ENCODE measurements around the gene BHLHE23.

The BHLHE23 gene

DNA sequence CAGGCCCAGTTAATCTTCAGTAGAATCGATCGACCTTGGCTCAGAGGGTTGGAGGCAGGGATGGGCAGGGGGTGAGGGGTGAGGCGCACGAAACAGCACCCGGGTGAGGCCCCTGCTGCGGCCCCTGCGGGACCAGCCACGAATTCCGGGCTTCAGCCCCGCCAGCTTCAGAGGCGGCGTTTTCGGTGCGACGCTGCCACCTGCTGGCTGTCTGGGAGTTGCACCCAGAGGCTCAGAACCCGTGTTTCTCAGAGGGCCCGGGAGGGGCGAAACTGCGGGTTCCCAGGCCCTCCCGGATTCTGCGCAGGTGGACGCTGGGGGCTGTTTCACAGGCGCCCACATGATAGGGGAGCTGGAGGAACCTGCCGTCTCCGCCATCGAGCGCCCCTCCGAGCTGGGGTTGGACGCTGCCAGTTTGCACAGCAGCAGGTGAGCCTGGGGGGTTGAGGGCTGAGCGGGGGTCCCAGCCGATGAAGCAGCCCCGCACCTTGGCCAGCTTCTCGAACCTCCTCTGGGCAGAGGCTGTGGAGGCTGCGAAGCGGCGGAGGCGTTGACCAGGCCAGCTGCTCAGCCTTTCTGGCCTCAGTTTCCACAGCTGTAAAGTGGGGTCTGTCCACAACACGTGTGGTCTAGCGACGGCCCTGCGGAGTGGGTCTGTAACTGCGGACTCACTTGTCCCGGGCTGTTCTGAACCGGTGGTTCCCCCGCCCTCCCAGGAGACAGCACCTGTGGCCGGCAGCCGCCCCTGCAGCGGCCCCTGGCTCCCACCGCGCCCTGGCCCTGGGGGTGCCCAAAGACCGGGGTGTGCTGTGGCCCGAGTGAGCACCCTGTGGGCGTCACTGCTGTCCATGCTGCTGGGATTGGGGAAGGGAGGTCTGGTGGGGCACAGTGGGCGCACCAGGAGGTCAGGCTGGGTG, 2.5 kb upstream of the BHLHE23 start:
- DNase-seq (ENCODE audit: low spot score): peak; percentile 61

- no peak for DNase-seq (ENCODE audit: low spot score)
These were observed 1.8 kb upstream of the BHLHE23 start for GRCh38 chr20:63008541-63009044.

DNA sequence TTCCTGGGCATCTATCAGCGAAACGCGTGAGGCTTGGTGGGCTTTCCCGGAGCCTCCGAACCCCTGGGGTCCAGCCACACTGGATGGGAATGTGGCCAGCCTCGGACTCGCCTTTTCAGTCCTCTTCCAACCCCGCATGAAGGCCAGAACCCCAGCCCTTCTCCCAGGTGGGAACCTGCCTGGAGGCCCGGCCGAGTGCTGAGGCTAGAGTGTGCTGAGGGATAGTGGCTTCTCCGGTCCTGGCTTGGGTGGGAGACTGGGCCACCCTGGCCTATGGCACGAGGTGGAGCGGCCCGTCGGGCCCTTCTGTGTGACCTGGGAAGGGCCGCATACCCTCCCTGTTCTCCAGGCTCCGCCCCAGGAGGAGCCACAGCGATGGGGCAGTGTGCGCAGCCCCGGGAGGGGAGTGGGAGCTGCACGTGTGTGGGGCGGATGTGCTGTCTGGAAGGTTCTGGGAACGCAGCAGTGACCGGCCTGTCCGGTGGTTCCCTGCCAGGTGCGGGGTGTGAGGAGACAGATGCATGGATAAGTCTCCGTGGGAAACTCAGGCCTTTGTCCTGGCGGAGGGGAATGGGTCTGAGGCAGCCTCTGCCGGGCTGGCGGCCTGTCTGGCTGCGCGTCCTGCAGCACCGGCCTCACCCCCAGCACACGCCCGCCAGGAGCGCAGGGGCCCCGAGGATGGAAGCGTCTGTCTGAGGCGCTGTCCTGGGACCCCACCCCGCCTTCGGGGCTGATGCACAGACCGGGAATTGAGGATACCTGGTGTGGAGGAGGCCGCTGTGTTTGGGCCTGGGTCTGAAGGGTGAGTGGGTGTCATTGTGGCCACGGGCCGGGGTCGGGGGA, 1.1 kb upstream of the BHLHE23 start:
- DNase-seq (ENCODE audit: low spot score): no peak

DNA sequence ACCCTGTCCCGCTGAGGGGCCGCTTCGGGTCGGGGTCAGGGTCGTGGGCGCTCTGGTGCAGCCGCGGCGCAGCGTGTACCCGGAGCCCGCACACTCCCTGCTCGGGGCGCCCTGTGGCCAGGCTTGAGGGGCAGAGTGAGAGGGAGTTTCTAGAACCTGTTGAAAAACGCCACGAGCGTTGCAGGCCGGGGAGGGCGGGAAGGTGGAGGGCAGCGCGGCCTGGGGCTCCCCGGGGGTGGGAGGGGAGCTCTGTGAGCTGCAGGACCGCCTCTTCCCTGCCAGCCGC, 539 bp upstream of the BHLHE23 start:
- no peak for DNase-seq (ENCODE audit: low spot score)

DNA sequence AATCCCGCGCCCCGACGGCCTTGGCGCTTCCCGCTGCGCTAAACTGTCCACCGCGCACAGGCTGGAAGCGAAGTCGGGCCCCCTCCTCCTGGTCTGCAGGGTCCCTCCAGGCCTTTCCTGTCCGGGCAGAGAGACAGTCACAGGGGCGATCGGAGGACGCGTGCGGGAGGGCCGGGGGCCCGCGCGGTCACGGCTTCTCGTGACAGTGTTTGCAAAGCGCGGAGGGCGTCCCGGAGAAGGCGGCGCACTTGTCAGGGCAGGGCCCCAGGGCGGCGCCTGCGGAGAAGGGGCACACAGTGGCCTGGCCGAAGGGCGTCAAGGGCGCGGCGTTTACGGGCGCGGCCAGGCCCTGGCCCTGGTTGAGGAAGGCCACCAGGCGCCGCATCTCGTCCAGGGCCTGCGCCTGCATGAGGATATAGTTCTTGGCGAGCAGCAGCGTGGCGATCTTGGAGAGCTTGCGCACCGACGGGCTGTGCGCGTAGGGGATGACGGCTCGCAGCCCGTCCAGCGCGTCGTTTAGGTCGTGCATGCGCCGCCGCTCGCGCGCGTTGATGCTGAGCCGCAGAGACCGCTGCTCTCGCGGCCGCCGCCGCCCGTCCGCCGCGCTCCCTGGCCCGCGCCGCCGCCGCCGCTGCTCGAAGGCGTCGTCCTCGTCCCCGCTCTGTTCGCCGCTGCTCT, 763 bp downstream of the BHLHE23 start:
- no peak for DNase-seq (ENCODE audit: low spot score)

DNA sequence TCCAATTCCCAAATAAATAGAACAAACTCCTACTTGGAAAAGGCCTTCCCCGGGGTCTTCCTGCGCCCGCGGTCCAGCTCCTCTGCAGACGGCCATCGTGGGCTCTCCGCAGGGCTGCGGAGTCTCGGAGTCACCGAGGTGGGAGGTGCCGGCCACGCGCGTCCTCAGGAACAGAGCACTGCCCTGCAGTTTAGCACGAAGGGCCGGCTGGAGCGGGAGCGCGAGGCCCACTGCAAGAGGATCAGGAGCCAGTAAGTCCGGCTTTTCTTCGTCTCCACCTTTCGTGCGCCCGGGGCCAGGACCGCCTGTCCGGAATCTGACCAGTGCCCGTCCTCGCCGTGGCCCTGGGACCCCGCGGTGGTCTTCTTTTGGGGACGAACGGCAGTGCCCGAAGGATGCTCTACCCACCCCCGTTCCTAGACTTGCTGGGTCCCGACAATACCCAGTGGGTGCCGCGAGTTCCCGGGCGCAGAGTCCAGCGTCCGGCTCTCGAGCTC, 1.4 kb downstream of the BHLHE23 start:
- DNase-seq (ENCODE audit: low spot score): no peak

- no peak for DNase-seq (ENCODE audit: low spot score)
These were observed 2.0 kb downstream of the BHLHE23 start for GRCh38 chr20:63004607-63005364.

DNA sequence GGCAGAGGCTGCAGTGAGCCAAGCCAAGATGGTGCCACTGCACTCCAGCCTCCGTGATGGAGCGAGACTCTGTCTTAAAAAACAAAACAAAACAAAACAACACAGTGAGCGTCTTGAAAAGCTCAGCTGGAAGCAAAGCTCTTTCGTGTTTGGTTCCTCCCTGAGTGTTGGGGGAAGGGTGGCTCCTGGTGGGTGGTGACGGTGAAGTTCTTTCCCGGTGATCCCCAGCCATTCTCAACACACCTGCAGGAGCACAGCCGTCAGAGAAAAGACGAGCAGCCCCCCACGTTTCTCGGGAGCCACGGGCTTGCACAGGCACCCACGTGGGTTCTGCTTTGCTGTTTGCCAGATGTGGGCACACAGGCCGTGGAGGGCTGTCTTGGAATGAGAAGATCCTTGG, 3.2 kb downstream of the BHLHE23 start:
- DNase-seq (ENCODE audit: low spot score): no peak

DNA sequence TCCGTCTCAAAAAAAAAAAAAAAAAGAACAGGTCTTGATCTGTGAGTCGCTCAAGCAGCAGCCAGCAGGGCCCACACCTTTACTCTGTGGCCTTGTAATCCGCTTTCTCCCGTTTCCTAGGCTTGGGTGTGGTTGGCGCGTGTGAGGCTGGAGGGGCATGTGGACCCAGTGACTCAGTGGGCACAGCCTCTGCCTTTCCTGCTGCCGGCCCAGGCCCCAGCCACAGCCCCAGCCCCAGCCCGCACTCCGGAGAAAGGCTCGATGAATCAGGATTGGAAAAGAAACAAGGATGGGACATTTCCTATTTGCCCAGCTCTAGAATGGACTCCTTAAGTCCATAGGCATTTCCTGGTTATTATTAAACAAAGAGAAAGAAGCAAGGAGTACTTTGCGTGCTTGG, 4.3 kb downstream of the BHLHE23 start:
- no peak for DNase-seq (ENCODE audit: low spot score)

GRCh38 chr20:63000958-63001357, 5.8 kb downstream of the BHLHE23 start:
- DNase-seq (ENCODE audit: low spot score): no peak

GRCh38 chr20:63000036-63000435, 6.7 kb downstream of the BHLHE23 start:
- DNase-seq (ENCODE audit: low spot score): no peak

- DNase-seq (ENCODE audit: low spot score): no peak
These were observed 7.2 kb downstream of the BHLHE23 start for GRCh38 chr20:62999580-62999979.

DNA sequence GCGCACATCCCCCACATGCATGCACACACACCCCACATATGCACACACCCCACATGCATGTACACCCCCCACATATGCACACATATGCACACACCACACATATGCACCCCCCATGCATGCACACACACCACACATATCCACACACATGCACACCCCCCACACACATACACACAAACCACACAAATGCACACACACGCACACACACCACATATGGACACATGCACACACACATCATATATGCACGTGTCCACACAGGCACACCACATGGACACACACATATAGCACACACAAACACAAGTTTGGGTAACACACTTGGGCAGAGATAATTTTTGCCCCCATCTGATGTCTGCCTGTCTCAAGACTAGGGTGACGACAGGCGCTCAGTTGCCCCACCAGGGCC, 8.3 kb downstream of the BHLHE23 start:
- no peak for DNase-seq (ENCODE audit: low spot score)

- no peak for DNase-seq (ENCODE audit: low spot score)
These were observed 9.2 kb downstream of the BHLHE23 start for GRCh38 chr20:62997417-62998035.

DNA sequence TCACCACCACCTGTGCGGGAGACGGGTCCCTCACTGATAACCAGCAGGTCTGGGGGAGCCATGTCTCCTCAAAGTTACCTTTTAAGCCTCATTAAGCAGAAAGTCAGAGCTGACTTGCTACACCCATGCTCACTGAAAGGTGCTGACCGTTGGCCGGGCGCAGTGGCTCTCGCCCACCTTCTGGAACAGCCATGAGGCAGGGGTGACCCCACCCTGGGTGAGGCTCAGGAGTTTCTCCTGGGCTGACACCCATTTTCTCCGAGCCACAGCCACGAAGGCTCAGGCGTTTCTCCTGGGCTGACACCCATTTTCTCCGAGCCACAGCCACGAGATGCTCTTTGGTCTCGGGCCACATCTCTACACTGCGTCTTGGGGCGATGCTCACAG, 10.2 kb downstream of the BHLHE23 start:
- DNase-seq (ENCODE audit: low spot score): no peak

DNA sequence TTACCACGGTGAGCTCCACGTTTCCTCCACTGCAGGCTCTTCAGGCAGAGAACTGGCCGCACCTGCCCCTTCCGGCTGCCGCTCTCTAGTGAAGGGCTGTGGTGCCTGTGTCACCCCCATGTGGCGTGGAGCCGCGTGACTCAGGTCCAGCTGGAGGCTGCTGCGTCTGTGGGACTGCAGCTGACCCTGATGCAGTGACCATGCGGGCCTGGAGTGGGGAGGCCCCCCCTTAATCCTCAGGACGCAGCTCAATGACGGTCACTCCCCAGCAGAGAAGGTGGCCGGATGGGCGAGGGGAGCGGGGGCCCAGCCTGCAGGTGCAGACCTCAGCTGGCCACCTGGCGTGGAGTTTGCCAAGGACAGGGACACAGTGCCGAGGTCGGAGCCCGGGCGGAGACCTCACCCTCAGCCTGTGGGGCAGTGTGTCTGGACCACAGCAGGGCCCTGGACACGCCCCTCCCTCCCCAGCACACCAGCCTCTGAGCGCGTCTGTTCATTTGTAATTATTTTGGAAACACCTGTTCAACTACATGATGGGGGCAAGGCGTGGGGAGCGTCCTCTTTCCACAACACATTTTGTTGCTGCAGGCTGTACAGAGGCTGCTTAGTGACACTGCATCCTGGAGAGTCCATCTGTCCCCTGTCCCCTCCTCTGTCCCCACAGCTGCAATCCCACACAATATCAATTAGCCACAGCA, 10.7 kb downstream of the BHLHE23 start:
- no peak for DNase-seq (ENCODE audit: low spot score)

DNA sequence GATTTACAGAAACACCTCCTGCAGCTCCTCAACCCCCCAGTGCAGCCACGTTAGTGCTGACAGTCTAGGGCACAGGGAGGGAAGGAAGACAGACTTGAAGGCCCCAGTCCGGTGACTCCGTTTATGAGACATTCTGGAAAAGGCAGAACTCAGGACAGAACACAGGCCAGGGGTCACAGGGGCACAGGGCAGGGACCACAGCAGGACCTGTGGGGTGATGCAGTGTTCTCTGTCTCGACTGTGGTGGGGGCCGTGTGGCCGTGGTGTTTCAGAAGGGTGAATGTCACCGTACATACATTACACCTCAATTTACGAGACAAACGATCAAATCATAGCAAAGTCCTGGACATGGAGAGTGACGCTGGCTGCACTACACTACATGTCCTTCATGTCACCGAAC, 11.3 kb downstream of the BHLHE23 start:
- DNase-seq (ENCODE audit: low spot score): no peak

GRCh38 chr20:62994869-62995281, 11.9 kb downstream of the BHLHE23 start:
- DNase-seq (ENCODE audit: low spot score): no peak

DNA sequence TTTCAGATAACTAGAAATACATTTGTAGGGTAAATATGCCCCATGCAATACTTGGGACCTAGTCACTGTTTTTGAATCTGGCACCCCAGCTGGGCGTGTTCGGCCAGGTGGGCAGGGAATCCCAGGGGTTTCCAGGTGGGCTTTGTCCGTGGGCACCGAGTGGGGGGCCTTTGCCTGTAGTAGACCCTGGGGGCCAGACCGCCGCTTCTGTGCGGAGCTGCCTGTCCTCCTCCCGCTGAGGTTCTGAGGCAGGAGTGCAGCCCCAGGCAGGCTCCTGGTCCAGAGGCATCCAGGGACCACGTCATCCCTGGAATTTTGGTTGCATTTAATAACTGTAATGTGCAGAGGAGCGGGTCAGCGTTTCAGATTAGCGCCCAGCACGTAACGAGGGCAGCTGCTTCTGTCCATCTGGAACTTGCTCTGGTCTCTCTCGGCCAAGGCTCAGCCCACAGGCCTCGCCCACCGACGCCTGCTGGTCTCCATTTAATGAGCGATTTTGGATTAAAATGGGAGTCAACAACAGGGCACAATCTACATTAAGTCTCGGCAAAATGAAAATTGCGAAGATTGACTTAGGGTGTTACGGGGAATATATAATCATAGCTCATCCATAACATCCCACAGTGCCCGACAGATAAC, 12.8 kb downstream of the BHLHE23 start:
- DNase-seq (ENCODE audit: low spot score): no peak

GRCh38 chr20:62991863-62992262, 14.9 kb downstream of the BHLHE23 start:
- DNase-seq (ENCODE audit: low spot score): no peak
